Calu3 (cell line): Measurements from ENCODE around the gene KAZN. TPM values are rescaled to one million over a fixed set of nuclear protein-coding genes. Genes with fewer than 3 reads are reported as not detected.

Experiments used
- BruUV-seq: library from RNA; stranded (reverse); fragments of 400-500 nt; replicated peaks from 2 replicates; lab custom pipeline; 2021; lab: Mats Ljungman, UMichigan
- CTCF ChIA-PET: fragments of 300-600 bp; sonication (Branson Sonifier 250); formaldehyde crosslinking; loops from one replicate; lab custom pipeline; 2022; ENCODE audit warnings: antibody characterized with exemption; lab: Charles Lee
- DNase-seq: peaks from one replicate; pipeline ENCODE4 v3.0.0; 2022
- H3K27ac Mint-ChIP-seq: one replicate; pipeline ENCODE4 v1.8.0; 2022; ENCODE audit warnings: mixed read lengths; ENCODE audit not compliant: unreplicated experiment
- H3K27me3 Mint-ChIP-seq: one replicate; pipeline ENCODE4 v1.8.0; 2022; ENCODE audit warnings: mixed read lengths; ENCODE audit not compliant: unreplicated experiment
- H3K36me3 Mint-ChIP-seq: one replicate; pipeline ENCODE4 v1.8.0; 2022; ENCODE audit warnings: mild to moderate bottlenecking, moderate library complexity, mixed read lengths; ENCODE audit not compliant: insufficient read depth, unreplicated experiment
- H3K4me1 Mint-ChIP-seq: one replicate; pipeline ENCODE4 v1.8.0; 2022; ENCODE audit warnings: mild to moderate bottlenecking, low read depth, mixed read lengths; ENCODE audit not compliant: unreplicated experiment
- H3K4me3 Mint-ChIP-seq: one replicate; pipeline ENCODE4 v1.8.0; 2022; ENCODE audit warnings: mild to moderate bottlenecking, low read depth, moderate library complexity, mixed read lengths; ENCODE audit not compliant: unreplicated experiment
- H3K9me3 Mint-ChIP-seq: one replicate; pipeline ENCODE4 v1.8.0; 2022; ENCODE audit warnings: low read depth, mixed read lengths; ENCODE audit not compliant: unreplicated experiment
- intact Hi-C: fragments of 100-400 bp; cut with micrococcal nuclease; formaldehyde crosslinking; loops from one replicate; pipeline ENCODE4 v1.10.0; 2022; ENCODE audit not compliant: unreplicated experiment
- total RNA-seq: library from RNA; stranded (reverse); gene quantifications from 2 replicates; pipeline ENCODE4 v1.2.3, GENCODE V29; 2022
- TF ChIP-seq, protein P1 (sequence below): fragments of 200-600 bp; IDR thresholded peaks from one replicate; pipeline ENCODE4 v1.8.0; 2022; ENCODE audit warnings: antibody characterized with exemption; ENCODE audit not compliant: unreplicated experiment

KAZN gene
- total RNA-seq, 1 experiment from 2014 or later: 3.6 TPM

DNA sequence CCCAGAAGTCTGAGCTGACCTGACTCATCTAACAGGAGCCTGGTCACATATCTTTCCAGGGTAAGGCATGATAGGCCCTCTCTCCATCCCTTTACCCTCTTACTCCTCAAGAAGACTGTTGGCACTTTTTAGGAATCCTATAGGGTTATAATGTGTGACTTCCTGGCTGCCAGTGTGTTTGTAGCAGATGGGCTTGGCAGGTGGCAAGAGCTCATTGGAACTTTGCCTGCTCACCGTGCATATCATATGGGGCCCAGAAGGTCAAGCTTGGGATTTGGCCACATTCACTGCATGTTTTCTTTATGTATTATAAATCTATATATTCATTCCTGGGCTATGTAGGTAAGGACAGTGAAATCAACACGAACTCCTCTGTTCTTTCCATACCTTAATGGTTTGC is 5.2 kb downstream of the KAZN start:
- intact Hi-C loops: no loop called here
- peaks cover 22% of the 10 kb centered on the region for H3K27me3 Mint-ChIP-seq
- no peaks in the 10 kb centered on the region for H3K36me3 Mint-ChIP-seq
- DNase-seq: no peak
- no peak overlapping the region for H3K4me3 Mint-ChIP-seq
- no peaks in the 10 kb centered on the region for H3K4me1 Mint-ChIP-seq
- no peaks in the 10 kb centered on the region for H3K9me3 Mint-ChIP-seq
- H3K27ac Mint-ChIP-seq: no peak overlapping the region
- CTCF ChIA-PET: no interaction called here
- BruUV-seq: no TSS peak
- TF ChIP-seq, protein P1, sequence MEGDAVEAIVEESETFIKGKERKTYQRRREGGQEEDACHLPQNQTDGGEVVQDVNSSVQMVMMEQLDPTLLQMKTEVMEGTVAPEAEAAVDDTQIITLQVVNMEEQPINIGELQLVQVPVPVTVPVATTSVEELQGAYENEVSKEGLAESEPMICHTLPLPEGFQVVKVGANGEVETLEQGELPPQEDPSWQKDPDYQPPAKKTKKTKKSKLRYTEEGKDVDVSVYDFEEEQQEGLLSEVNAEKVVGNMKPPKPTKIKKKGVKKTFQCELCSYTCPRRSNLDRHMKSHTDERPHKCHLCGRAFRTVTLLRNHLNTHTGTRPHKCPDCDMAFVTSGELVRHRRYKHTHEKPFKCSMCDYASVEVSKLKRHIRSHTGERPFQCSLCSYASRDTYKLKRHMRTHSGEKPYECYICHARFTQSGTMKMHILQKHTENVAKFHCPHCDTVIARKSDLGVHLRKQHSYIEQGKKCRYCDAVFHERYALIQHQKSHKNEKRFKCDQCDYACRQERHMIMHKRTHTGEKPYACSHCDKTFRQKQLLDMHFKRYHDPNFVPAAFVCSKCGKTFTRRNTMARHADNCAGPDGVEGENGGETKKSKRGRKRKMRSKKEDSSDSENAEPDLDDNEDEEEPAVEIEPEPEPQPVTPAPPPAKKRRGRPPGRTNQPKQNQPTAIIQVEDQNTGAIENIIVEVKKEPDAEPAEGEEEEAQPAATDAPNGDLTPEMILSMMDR: no peak

DNA sequence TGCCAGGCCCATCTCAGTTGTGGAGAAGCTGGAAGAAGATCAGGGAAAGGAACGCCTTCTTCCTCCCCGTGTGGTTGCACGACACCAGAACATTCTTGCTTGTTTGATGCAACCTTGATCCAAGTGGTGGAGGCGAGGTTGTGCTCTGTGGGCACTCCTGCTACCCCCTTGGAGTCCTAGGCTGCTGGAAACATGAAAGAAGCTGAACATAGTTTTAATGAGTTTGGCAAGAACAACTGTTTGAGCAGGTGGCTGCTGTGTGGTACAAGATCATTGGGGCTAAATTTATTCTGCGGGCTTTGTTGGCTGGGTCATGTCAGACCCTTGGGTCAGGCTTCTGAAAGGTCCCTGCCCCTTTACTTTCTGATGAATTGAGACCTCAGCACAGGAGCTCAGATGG is 5.9 kb downstream of the KAZN start:
- Mint-ChIP-seq H3K27ac (no peak overlapping the region), H3K9me3 (no peaks in the 10 kb centered on the region), H3K4me3 (no peak overlapping the region), H3K36me3 (no peaks in the 10 kb centered on the region), H3K27me3 (peaks cover 18% of the 10 kb centered on the region), H3K4me1 (no peaks in the 10 kb centered on the region)
- BruUV-seq: no TSS peak
- CTCF ChIA-PET: no interaction called here
- DNase-seq: no peak
- TF ChIP-seq, protein P1: no peak
- intact Hi-C loops: no loop called here

DNA sequence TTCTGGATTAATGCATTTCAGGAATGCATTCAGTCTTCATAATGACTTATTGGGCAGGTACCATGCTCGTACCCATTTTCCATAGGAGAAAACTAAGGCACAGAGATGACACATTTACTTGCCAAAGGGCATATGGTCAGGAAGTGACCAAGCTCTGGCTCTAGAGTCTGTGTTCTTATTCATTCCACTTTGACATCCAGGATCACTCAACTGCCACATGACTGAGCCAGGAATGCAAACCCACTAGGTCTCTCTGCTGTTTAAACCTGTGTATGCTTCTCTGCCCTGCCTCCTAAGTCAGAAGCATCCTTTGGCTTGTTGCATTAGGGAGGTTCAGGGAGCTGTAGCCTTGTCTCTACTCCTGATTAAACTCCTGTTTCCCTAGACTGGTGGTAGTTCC is 7.5 kb downstream of the KAZN start:
- no peaks in the 10 kb centered on the region for H3K4me1 Mint-ChIP-seq
- CTCF ChIA-PET: no interaction called here
- TF ChIP-seq, protein P1: no peak
- H3K9me3 Mint-ChIP-seq: no peaks in the 10 kb centered on the region
- no TSS peak for BruUV-seq
- H3K4me3 Mint-ChIP-seq: no peak overlapping the region
- H3K27ac Mint-ChIP-seq: no peak overlapping the region
- no peak for DNase-seq
- H3K36me3 Mint-ChIP-seq: no peaks in the 10 kb centered on the region
- H3K27me3 Mint-ChIP-seq: peaks cover 10% of the 10 kb centered on the region
- intact Hi-C loops: no loop called here

DNA sequence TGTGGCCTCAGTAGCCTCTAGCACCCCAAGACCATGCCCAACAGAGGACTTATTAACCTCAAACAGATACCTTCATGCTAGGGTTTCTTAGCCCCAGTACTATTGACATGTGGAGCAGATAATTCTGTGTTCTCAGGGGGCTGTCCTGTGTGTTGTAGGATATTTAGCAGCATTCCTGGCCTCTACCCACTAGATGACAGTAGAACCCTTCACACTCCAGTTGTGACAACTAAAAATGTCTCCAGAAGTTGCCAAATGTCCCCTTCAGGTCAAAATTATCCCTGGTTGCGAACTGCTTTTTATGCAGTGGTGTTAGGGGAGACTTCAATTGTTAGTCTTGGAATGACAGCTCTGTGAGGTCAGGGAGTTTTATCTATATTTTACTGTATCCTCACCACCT is 8.1 kb downstream of the KAZN start:
- TF ChIP-seq, protein P1: no peak
- no peak overlapping the region for H3K27ac Mint-ChIP-seq
- no TSS peak for BruUV-seq
- no peak for DNase-seq
- no peaks in the 10 kb centered on the region for H3K36me3 Mint-ChIP-seq
- no peaks in the 10 kb centered on the region for H3K4me1 Mint-ChIP-seq
- no peak overlapping the region for H3K4me3 Mint-ChIP-seq
- CTCF ChIA-PET: interaction anchor here (0.9 kb wide), 1 partner anchor 12 kb away, joined by 3 read pairs; no protein-coding TSS in a partner anchor
- no peaks in the 10 kb centered on the region for H3K9me3 Mint-ChIP-seq
- peaks cover 7% of the 10 kb centered on the region for H3K27me3 Mint-ChIP-seq
- intact Hi-C loops: no loop called here
